NB4 (cell line): ENCODE data around the gene SGMS1.

Experiments used
- CTCF ChIP-seq: IDR thresholded peaks from one replicate; pipeline ENCODE4 v1.5.1; 2012; ENCODE audit warnings: low read depth, low read length
- MAX ChIP-seq: IDR thresholded peaks from 2 replicates; pipeline ENCODE4 v1.6.1; 2011; ENCODE audit warnings: low read depth, low read length
- POLR2A ChIP-seq: IDR thresholded peaks from 2 replicates; pipeline ENCODE4 v1.6.1; 2011; ENCODE audit warnings: mild to moderate bottlenecking; ENCODE audit not compliant: insufficient read length; ENCODE audit errors: extremely low read depth

- TF ChIP-seq MAX (no peak), CTCF (no peak), POLR2A (no peak)
Observed at GRCh38 chr10:50396491-50397311, 227.1 kb downstream of the SGMS1 start.
